ENCODE measurements around the gene ATXN2.

DNA sequence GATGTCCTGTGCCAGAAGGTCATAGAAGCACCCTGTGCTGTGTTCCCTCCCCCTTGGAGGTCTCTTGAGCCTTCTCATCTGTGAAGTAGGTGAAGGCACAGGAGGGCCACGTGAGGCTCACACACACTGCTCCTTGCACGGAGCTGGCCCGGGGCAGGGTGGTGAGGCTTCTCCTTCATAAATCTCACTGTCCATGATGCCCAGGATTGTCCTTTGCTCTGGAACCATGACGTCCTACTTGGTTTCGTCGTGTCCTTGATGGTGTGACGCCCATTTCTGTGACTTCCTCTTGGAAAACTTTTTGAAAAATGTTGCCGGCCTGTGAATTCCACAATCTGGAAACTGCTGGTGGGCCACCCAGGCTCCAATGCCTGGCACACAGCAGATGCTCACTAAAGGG, 159.0 kb downstream of the ATXN2 start:
- TF ChIP-seq EZH2 (IDR thresholded peaks at IDR 0.05) (no peak), EZH2phosphoT487 (IDR thresholded peaks at IDR 0.05) (no peak)
- TF ChIP-seq, protein P1, sequence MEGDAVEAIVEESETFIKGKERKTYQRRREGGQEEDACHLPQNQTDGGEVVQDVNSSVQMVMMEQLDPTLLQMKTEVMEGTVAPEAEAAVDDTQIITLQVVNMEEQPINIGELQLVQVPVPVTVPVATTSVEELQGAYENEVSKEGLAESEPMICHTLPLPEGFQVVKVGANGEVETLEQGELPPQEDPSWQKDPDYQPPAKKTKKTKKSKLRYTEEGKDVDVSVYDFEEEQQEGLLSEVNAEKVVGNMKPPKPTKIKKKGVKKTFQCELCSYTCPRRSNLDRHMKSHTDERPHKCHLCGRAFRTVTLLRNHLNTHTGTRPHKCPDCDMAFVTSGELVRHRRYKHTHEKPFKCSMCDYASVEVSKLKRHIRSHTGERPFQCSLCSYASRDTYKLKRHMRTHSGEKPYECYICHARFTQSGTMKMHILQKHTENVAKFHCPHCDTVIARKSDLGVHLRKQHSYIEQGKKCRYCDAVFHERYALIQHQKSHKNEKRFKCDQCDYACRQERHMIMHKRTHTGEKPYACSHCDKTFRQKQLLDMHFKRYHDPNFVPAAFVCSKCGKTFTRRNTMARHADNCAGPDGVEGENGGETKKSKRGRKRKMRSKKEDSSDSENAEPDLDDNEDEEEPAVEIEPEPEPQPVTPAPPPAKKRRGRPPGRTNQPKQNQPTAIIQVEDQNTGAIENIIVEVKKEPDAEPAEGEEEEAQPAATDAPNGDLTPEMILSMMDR (IDR thresholded peaks at IDR 0.05): no peak

Data from neural progenitor cell (in vitro differentiated cells).